Measurements from ENCODE around the gene TMEM161A.

Gene TMEM161A

DNA sequence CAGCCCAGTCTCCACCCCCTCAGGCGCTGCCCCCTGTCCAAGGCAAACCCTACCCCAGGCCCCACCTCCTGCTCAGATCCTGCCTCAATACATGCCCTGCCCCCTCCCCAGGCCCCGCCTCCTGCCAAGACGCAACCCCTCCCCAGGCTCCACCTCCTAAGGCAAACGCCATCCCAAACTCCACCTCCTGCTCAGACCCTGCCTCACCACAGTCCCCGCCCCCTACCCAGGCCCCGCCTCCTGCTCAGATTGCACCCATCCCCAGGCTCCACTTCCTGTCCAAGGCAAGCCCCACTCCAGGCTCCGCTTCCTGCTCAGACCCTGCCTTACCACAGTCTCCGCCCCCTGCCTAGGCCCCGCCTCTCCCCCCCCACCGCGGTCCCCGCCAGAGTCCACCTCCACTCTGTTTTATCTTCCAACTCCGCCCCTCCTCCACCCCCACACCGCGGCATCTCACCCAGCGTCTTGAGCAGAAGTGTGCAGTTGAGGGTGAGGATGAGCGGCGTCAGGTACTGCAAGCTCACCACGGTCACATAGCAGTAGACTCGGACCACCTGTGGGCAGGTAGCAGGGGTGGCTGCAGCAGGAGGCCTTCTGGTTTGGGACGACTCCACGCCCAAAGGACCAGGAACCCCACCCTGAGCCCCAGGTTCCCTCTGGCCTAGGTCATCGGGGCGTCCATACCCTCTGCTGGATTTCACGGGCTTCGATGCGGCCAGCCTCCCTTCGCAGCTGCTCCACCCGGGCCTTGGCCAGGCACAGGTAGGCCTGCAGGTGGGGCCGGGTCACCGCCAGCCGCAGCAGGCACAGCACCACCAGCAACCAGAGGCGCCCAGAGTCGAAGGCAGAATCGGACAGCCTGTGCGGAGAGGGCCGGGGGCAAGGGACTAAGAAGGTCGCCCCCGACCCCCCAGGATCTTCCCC, 17.7 kb downstream of the TMEM161A start:
- no peak overlapping the region for H3K4me3 ChIP-seq (replicated peaks; ENCODE audit: low read depth, low read length)
- TF ChIP-seq, protein P1, sequence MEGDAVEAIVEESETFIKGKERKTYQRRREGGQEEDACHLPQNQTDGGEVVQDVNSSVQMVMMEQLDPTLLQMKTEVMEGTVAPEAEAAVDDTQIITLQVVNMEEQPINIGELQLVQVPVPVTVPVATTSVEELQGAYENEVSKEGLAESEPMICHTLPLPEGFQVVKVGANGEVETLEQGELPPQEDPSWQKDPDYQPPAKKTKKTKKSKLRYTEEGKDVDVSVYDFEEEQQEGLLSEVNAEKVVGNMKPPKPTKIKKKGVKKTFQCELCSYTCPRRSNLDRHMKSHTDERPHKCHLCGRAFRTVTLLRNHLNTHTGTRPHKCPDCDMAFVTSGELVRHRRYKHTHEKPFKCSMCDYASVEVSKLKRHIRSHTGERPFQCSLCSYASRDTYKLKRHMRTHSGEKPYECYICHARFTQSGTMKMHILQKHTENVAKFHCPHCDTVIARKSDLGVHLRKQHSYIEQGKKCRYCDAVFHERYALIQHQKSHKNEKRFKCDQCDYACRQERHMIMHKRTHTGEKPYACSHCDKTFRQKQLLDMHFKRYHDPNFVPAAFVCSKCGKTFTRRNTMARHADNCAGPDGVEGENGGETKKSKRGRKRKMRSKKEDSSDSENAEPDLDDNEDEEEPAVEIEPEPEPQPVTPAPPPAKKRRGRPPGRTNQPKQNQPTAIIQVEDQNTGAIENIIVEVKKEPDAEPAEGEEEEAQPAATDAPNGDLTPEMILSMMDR (IDR thresholded peaks at IDR 0.05; ENCODE audit: low read depth, low read length, missing control alignments) = no peak
- no peak for DNase-seq (ENCODE audit: extremely low read depth, low read depth)

DNA sequence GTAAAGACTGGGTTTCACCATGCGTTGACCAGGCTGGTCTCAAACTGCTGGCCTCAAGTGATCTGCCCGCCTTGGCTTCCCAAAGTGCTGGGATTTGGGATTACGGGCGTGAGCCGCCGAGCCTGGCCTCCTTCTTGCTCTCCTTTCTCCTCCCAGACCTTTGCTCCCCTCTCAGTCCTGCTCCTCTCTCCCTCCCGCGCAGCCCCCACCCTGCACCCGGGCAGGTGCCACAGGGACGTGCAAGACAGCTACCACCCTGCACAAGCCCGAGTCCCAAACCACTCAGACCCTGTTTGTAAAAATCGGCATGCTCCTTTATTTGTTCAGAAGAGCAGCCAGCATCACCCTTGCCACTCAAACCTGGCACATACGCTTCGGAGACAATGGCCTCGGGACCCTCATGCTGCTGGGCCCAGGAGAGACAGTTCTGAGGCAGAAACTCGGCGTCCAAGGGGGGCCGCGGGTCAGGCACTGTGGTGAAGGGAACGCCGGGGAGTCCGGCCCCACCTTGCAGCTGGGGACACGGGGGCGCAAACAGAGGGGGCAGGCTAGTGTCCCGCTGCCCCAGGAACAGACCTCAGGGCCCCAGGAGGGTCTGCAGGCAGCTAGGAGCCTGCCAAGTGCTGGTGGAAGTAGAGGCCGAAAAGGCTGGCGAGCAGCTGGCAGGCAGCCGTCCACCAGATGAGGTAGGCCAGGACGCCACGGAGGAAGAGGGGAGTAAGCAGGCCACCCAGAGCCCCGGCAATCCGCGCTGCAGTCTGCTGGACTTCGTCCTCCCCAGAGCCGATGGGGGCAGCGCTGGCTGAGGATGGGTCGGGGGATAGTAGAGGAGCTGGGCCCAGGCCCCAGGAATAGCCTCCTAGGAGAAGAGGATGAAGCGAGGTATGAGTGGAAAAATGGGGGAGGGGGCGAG, 18.7 kb downstream of the TMEM161A start:
- DNase-seq (ENCODE audit: extremely low read depth, low read depth) = no peak
- TF ChIP-seq, protein P1 (IDR thresholded peaks at IDR 0.05; ENCODE audit: low read depth, low read length, missing control alignments) = no peak
- H3K4me3 ChIP-seq (replicated peaks; ENCODE audit: low read depth, low read length) = no peak overlapping the region

DNA sequence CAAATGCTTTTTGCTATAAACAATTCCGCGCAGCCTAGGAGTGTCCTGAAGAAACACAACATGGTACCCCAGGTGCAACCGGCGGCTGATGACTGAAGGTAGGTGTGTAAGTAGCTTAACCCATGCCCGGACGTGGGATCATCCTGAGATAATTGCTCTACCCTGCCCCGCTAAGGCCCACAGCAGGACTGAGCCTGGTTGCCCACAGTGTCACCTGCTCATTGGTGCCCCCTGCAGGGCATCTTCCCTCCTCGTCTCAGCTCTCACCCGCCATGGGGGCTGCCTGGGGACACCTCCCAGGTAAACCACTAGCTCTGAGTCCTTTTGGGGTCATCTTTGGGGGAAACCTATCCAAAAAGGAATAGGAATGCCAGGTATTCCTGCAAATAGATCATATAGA, 22.3 kb downstream of the TMEM161A start:
- TF ChIP-seq, protein P1 (IDR thresholded peaks at IDR 0.05; ENCODE audit: low read depth, low read length, missing control alignments) = peak; percentile 59

DNA sequence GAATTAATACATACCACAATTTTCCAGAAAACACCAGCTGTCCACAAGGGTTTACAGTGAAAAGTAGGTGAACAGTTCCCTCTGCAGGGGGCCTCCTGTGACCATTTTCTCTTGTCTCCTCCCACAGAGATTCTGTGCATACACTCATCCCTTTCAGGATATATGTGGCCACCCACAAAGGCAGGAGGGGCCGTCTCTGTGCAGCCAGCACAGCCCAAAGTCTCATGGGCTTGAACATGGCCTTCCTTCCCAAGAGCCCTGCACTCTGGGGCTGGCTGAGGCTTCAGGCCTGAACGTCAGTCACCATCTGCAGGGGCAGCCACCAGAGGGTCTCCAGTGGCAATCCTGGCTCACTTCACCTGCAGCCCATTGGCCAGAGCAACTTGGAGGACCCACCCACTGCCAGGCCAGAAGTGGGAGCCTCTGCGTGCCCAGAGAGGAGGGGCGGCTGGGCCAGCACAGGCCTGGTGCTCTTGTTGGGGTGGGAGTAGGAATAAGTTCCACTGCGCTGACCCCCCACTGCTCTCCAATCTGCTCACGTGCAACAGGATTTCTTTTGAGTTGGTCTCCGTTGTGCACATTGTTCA, 25.1 kb downstream of the TMEM161A start:
- no peak overlapping the region for H3K4me3 ChIP-seq (replicated peaks; ENCODE audit: low read depth, low read length)
- TF ChIP-seq, protein P1 (IDR thresholded peaks at IDR 0.05; ENCODE audit: low read depth, low read length, missing control alignments) = no peak
- DNase-seq (ENCODE audit: extremely low read depth, low read depth) = peak; percentile 9

More for the DNA sequence above, 22.3 kb downstream of the TMEM161A start:
- no peak overlapping the region for H3K4me3 ChIP-seq (replicated peaks; ENCODE audit: low read depth, low read length)
- DNase-seq (ENCODE audit: extremely low read depth, low read depth) = no peak

DNA sequence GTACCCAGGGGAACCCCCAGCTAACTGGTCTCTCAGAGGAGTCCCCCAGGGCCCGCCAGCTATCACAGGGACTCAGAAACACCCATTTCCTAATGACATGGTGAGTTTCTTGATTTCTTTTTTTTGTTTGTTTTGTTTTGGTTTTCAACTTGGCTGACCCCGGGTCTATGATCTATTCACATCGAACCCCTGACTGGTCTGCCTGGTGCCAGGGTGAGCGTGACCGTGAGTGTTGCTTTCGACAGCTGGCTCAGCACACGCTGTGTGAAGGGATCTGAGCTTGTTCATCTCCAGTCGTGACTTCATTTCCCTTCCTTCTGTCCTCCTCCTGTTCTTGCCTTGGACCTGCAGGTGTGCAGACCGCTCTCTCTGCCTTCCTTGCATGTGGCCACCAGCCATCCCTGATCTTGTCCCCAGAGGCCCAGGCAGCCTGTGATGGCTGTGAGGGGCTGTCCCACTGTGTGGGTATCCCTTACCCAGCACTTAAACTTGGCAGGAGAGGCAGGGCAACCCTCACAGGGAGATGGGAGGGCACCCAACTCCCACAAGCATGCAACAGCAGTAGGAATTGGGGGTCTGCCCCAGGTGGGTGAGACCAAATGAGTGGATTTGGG, 26.2 kb downstream of the TMEM161A start:
- TF ChIP-seq, protein P1 (IDR thresholded peaks at IDR 0.05; ENCODE audit: low read depth, low read length, missing control alignments) = no peak
- H3K4me3 ChIP-seq (replicated peaks; ENCODE audit: low read depth, low read length) = no peak overlapping the region
- DNase-seq (ENCODE audit: extremely low read depth, low read depth) = no peak
